H9 (cell line): ENCODE measurements around the gene METTL21A. TPM values are rescaled to one million over a fixed set of nuclear protein-coding genes. Genes with fewer than 3 reads are reported as not detected.

Experiments used
- DNase-seq: peaks from one replicate; pipeline ENCODE4 v3.0.0-alpha.2; 2017
- H2AFZ ChIP-seq: one replicate; pipeline ENCODE4 v1.6.1; 2013; ENCODE audit warnings: mild to moderate bottlenecking, low read length, control low read depth, moderate library complexity
- H2AK5ac ChIP-seq: 2 replicates; pipeline ENCODE4 v1.6.1; 2013; ENCODE audit warnings: low read length, control low read depth, mixed read lengths; ENCODE audit not compliant: insufficient read length
- H2BK120ac ChIP-seq: one replicate; pipeline ENCODE4 v1.6.1; 2013; ENCODE audit warnings: low read depth, mild to moderate bottlenecking, low read length, control low read depth, inconsistent platforms; ENCODE audit not compliant: poor library complexity, severe bottlenecking
- H2BK12ac ChIP-seq: 2 replicates; pipeline ENCODE4 v1.6.1; 2013; ENCODE audit warnings: low read length, control low read depth, mixed read lengths, low read depth; ENCODE audit not compliant: insufficient read length
- H2BK15ac ChIP-seq: 2 replicates; pipeline ENCODE4 v1.6.1; 2013; ENCODE audit warnings: low read depth, low read length, control low read depth
- H2BK20ac ChIP-seq: one replicate; pipeline ENCODE4 v1.6.1; 2013; ENCODE audit warnings: low read depth, mild to moderate bottlenecking, low read length, control low read depth, inconsistent platforms; ENCODE audit not compliant: poor library complexity, severe bottlenecking
- H2BK5ac ChIP-seq: 2 replicates; pipeline ENCODE4 v1.6.1; 2013; ENCODE audit warnings: low read length, control low read depth, mixed read lengths; ENCODE audit not compliant: insufficient read length
- H3K14ac ChIP-seq: 2 replicates; pipeline ENCODE4 v1.6.1; 2013; ENCODE audit warnings: low read length, control low read depth; ENCODE audit not compliant: insufficient read depth
- H3K18ac ChIP-seq: 2 replicates; pipeline ENCODE4 v1.6.1; 2013; ENCODE audit warnings: low read depth, mild to moderate bottlenecking, mixed read lengths, low read length, control low read depth; ENCODE audit not compliant: insufficient read length
- H3K23ac ChIP-seq: 2 replicates; pipeline ENCODE4 v1.6.1; 2013; ENCODE audit warnings: low read length, control low read depth, mixed read lengths, low read depth; ENCODE audit not compliant: insufficient read length
- H3K23me2 ChIP-seq: 2 replicates; pipeline ENCODE4 v1.6.1; 2013; ENCODE audit warnings: low read depth, mild to moderate bottlenecking, mixed read lengths, low read length, control low read depth; ENCODE audit not compliant: insufficient read length, poor library complexity, severe bottlenecking
- H3K27ac ChIP-seq: 2 replicates; pipeline ENCODE4 v1.5.1; 2013; ENCODE audit warnings: low read length, control low read depth, mixed read lengths, low read depth; ENCODE audit not compliant: insufficient read length
- H3K27me3 ChIP-seq: 2 replicates; pipeline ENCODE4 v1.6.1; 2013; ENCODE audit warnings: low read length, control low read depth, inconsistent platforms; ENCODE audit not compliant: insufficient read depth
- H3K4ac ChIP-seq: 2 replicates; pipeline ENCODE4 v1.6.1; 2013; ENCODE audit warnings: low read depth, mild to moderate bottlenecking, control low read depth, inconsistent platforms, low read length, moderate library complexity
- H3K4me1 ChIP-seq: 2 replicates; pipeline ENCODE4 v1.6.1; 2013; ENCODE audit warnings: low read length, control low read depth, inconsistent platforms; ENCODE audit not compliant: insufficient read depth
- H3K4me2 ChIP-seq: 2 replicates; pipeline ENCODE4 v1.6.1; 2013; ENCODE audit warnings: low read length, control low read depth, mixed read lengths; ENCODE audit not compliant: insufficient read length, insufficient read depth
- H3K56ac ChIP-seq: 2 replicates; pipeline ENCODE4 v1.6.1; 2013; ENCODE audit warnings: low read depth, mild to moderate bottlenecking, mixed read lengths, low read length, control low read depth; ENCODE audit not compliant: insufficient read length
- H3K79me1 ChIP-seq: 2 replicates; pipeline ENCODE4 v1.6.1; 2013; ENCODE audit warnings: low read depth, mild to moderate bottlenecking, moderate library complexity, low read length, control low read depth, inconsistent platforms; ENCODE audit not compliant: insufficient read depth, poor library complexity, severe bottlenecking
- H3K79me2 ChIP-seq: 2 replicates; pipeline ENCODE4 v1.6.1; 2013; ENCODE audit warnings: low read length, control low read depth, inconsistent platforms; ENCODE audit not compliant: insufficient read depth
- H3K9ac ChIP-seq: 2 replicates; pipeline ENCODE4 v1.6.1; 2013; ENCODE audit warnings: low read length, control low read depth, mixed read lengths; ENCODE audit not compliant: insufficient read length; ENCODE audit errors: extremely low read depth
- H3K9me3 ChIP-seq: one replicate; pipeline ENCODE4 v1.6.1; 2013; ENCODE audit warnings: low read depth, low read length, inconsistent platforms; ENCODE audit not compliant: control insufficient read depth
- H3T11ph ChIP-seq: one replicate; pipeline ENCODE4 v1.6.1; 2013; ENCODE audit warnings: mild to moderate bottlenecking, low read length, control low read depth, inconsistent platforms
- H4K20me1 ChIP-seq: one replicate; pipeline ENCODE4 v1.6.1; 2013; ENCODE audit not compliant: control insufficient read depth, insufficient read length, insufficient read depth
- H4K5ac ChIP-seq: 2 replicates; pipeline ENCODE4 v1.6.1; 2013; ENCODE audit warnings: low read depth, mild to moderate bottlenecking, mixed read lengths, low read length, control low read depth; ENCODE audit not compliant: insufficient read length
- H4K8ac ChIP-seq: replicated peaks from 2 replicates; pipeline ENCODE4 v1.6.1; 2013; ENCODE audit warnings: low read length, control low read depth, mixed read lengths, low read depth; ENCODE audit not compliant: insufficient read length
- H4K91ac ChIP-seq: 2 replicates; pipeline ENCODE4 v1.6.1; 2013; ENCODE audit warnings: low read depth, mild to moderate bottlenecking, moderate library complexity, mixed read lengths, low read length, control low read depth; ENCODE audit not compliant: insufficient read length
- H3K27ac Mint-ChIP-seq, 3 experiments: 2 replicates in 2 of 3; 3 replicates in 1 of 3; pipeline ENCODE4 v1.8.0; 2020 to 2021; ENCODE audit warnings: mixed read lengths in 3 of 3, mild to moderate bottlenecking in 1 of 3, moderate library complexity in 1 of 3
- H3K27me3 Mint-ChIP-seq: 2 replicates; pipeline ENCODE4 v1.8.0; 2021; ENCODE audit warnings: low read depth, mild to moderate bottlenecking, moderate library complexity, mixed read lengths
- H3K36me3 Mint-ChIP-seq, 3 experiments: 2 replicates in 2 of 3; 3 replicates in 1 of 3; pipeline ENCODE4 v1.8.0; 2020 to 2021; ENCODE audit warnings: low read depth in 3 of 3, mixed read lengths in 3 of 3; ENCODE audit not compliant: insufficient read depth in 1 of 3
- H3K4me1 Mint-ChIP-seq, 2 experiments: 2 replicates each; pipeline ENCODE4 v1.8.0; 2020; ENCODE audit warnings: mixed read lengths in 2 of 2
- H3K4me3 Mint-ChIP-seq, 2 experiments: 2 replicates in 1 of 2; 3 replicates in 1 of 2; pipeline ENCODE4 v1.8.0; 2020 to 2021; ENCODE audit warnings: mild to moderate bottlenecking in 2 of 2, mixed read lengths in 2 of 2, moderate library complexity in 1 of 2
- H3K9me3 Mint-ChIP-seq, 2 experiments: 2 replicates in 1 of 2; 3 replicates in 1 of 2; pipeline ENCODE4 v1.8.0; 2020; ENCODE audit warnings: mild to moderate bottlenecking in 2 of 2, mixed read lengths in 2 of 2, moderate library complexity in 1 of 2
- WGBS: extraction: QIAGEN DNeasy Blood & Tissue Kit; methylation state at CpG from one replicate; pipeline ENCODE4 v1.1.7; 2013; ENCODE audit warnings: missing lambda C conversion rate, low lambda C conversion rate, mixed read lengths; ENCODE audit not compliant: insufficient read length; ENCODE audit errors: extremely low coverage; 5-methylcytosine and 5-hydroxymethylcytosine counted together
- total RNA-seq: library from RNA; stranded (reverse); gene quantifications from 2 replicates; pipeline ENCODE4 v1.2.1, GENCODE V29; 2021
- TF ChIP-seq, protein P1 (sequence below): fragments of 200-600 bp; sonication (generic); conservative IDR thresholded peaks from 3 replicates; pipeline ENCODE4 v1.8.0; 2021; ENCODE audit warnings: antibody characterized with exemption, mild to moderate bottlenecking

Gene METTL21A
- total RNA-seq, 1 experiment from 2014 or later: 65.9 TPM

DNA sequence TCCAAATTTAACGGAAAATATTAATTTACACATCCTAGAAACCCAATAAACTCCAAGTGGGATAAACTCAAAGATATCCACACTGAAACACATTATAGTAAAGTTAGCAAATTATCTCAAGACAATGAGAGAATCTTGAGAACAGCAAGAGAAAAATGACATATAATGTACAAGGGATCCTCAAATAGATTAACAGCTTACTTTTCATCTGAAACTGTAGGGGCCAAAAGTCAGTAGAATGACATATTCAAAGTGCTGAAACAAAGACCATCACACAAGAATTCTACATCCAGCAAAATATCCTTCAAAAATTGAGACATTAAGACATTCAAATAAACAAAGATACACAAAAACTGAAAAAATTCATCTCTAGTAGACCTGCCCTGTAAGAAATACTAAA, 18.7 kb upstream of the METTL21A start:
- Histone ChIP-seq H3K23me2 (no peaks in the 10 kb centered on the region), H4K20me1 (no peaks in the 10 kb centered on the region), H4K8ac (no peak overlapping the region), H3K27me3 (no peaks in the 10 kb centered on the region), H2BK20ac (no peak overlapping the region), H3K18ac (no peak overlapping the region), H3K79me2 (no peaks in the 10 kb centered on the region), H3T11ph (no peak overlapping the region), H3K23ac (no peak overlapping the region), H3K56ac (no peak overlapping the region), H3K27ac (no peak overlapping the region), H2BK15ac (no peak overlapping the region), H3K4me1 (no peaks in the 10 kb centered on the region), H4K5ac (no peak overlapping the region), H3K4ac (no peak overlapping the region), H3K14ac (no peak overlapping the region), H3K79me1 (no peaks in the 10 kb centered on the region), H2BK12ac (no peak overlapping the region), H2BK5ac (no peak overlapping the region), H2BK120ac (no peak overlapping the region), H2AFZ (no peak overlapping the region), H4K91ac (no peak overlapping the region), H3K4me2 (no peak overlapping the region), H3K9me3 (no peaks in the 10 kb centered on the region), H3K9ac (no peak overlapping the region), H2AK5ac (no peak overlapping the region)
- Mint-ChIP-seq H3K4me1 (no peaks in the 10 kb centered on the region), H3K36me3 (peaks cover 0 to 10% (median 0%) of the 10 kb centered on the region in 3 experiments; a peak in 1 of 7 replicates), H3K4me3 (no peak overlapping the region), H3K27ac (no peak overlapping the region), H3K9me3 (peaks cover 13 to 17% of the 10 kb centered on the region in 2 experiments; a peak in 4 of 5 replicates), H3K27me3 (no peaks in the 10 kb centered on the region)
- TF ChIP-seq, protein P1, sequence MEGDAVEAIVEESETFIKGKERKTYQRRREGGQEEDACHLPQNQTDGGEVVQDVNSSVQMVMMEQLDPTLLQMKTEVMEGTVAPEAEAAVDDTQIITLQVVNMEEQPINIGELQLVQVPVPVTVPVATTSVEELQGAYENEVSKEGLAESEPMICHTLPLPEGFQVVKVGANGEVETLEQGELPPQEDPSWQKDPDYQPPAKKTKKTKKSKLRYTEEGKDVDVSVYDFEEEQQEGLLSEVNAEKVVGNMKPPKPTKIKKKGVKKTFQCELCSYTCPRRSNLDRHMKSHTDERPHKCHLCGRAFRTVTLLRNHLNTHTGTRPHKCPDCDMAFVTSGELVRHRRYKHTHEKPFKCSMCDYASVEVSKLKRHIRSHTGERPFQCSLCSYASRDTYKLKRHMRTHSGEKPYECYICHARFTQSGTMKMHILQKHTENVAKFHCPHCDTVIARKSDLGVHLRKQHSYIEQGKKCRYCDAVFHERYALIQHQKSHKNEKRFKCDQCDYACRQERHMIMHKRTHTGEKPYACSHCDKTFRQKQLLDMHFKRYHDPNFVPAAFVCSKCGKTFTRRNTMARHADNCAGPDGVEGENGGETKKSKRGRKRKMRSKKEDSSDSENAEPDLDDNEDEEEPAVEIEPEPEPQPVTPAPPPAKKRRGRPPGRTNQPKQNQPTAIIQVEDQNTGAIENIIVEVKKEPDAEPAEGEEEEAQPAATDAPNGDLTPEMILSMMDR: no peak
- DNase-seq: no peak
- no CpG with 5 or more reads among the region's 1 CpG for WGBS
